OCI-LY3 (cell line): ENCODE data around the gene GIT2.

ENCODE experiments used
- H2AFZ ChIP-seq: fragments of 200-600, 300-600 bp; shearing (Covaris generic); 2 replicates; pipeline ENCODE4 v1.6.0; 2014; ENCODE audit warnings: antibody characterized with exemption, low read depth, low read length
- H3K27ac ChIP-seq: fragments of 200-600, 300-600 bp; sonication (generic); 2 replicates; pipeline ENCODE4 v1.5.1; 2014; ENCODE audit warnings: mild to moderate bottlenecking, low read length, moderate library complexity, mixed read lengths
- H3K27me3 ChIP-seq: fragments of 200-600, 300-600 bp; sonication (generic); 2 replicates; pipeline ENCODE4 v1.6.1; 2014; ENCODE audit warnings: low read depth, low read length, mixed read lengths
- H3K36me3 ChIP-seq: fragments of 200-600, 300-600 bp; sonication (generic); replicated peaks from 2 replicates; pipeline ENCODE3; 2014; ENCODE audit warnings: low read depth, low read length, mixed read lengths
- H3K4me1 ChIP-seq: fragments of 300-600, 200-600 bp; sonication (generic); 2 replicates; pipeline ENCODE4 v1.6.1; 2014; ENCODE audit warnings: low read length, mixed read lengths
- H3K4me2 ChIP-seq: fragments of 200-600, 300-600 bp; sonication (generic); 2 replicates; pipeline ENCODE4 v1.6.1; 2014; ENCODE audit warnings: low read length, mixed read lengths
- H3K4me3 ChIP-seq: fragments of 300-600, 200-600 bp; sonication (generic); 2 replicates; pipeline ENCODE4 v1.5.1; 2014; ENCODE audit warnings: antibody characterized with exemption, mild to moderate bottlenecking, low read length, moderate library complexity
- H3K79me2 ChIP-seq: fragments of 300-600, 200-600 bp; shearing (Covaris generic); 2 replicates; pipeline ENCODE4 v1.6.1; 2014; ENCODE audit warnings: mild to moderate bottlenecking, low read length, mixed read lengths
- H3K9ac ChIP-seq: fragments of 300-600, 200-600 bp; shearing (Covaris generic); 2 replicates; pipeline ENCODE4 v1.6.0; 2014; ENCODE audit warnings: mild to moderate bottlenecking, low read length, moderate library complexity
- H3K9me3 ChIP-seq: fragments of 200-600, 300-600 bp; shearing (Covaris generic); 2 replicates; pipeline ENCODE4 v1.6.1; 2014; ENCODE audit warnings: low read length, mixed read lengths; ENCODE audit not compliant: insufficient read depth
- H4K20me1 ChIP-seq: fragments of 200-600, 300-600 bp; sonication (generic); 2 replicates; pipeline ENCODE4 v1.6.1; 2016; ENCODE audit warnings: low read length, mixed read lengths; ENCODE audit not compliant: insufficient read depth
- EZH2phosphoT487 ChIP-seq: fragments of 200-600 bp; shearing (Covaris generic); IDR thresholded peaks from 2 replicates; pipeline ENCODE4 v1.6.1; 2018; ENCODE audit warnings: antibody characterized with exemption, mixed run types, low read depth
- TF ChIP-seq, protein P1 (sequence below): fragments of 200-600, 300-600 bp; sonication (generic); IDR thresholded peaks from 2 replicates; pipeline ENCODE4 v1.5.1; 2014; ENCODE audit warnings: antibody characterized with exemption, low read length, low read depth

The GIT2 gene

DNA sequence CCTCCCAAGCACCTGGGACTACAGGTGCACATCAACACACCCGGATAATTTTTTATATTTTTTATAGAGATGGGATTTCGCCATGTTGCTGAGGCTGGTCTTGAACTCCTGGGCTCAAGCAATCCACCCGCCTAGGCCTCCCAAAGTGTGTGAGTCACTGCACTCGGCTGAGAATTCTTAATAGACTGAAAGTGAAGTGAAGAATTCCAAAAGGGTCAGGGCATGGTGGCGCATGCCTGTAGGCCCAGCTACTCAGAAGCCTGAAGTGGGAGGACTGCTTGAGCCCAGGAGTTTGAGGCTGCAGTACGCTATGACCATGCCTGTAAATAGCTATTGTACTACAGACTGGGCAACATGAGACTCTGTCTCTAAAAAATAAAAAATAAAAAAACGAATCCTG is 52.4 kb downstream of the GIT2 start:
- H3K79me2 ChIP-seq, result peaks cover 9% of the 10 kb centered on the region; the same call in 1 of the 2 replicates
- TF ChIP-seq, protein P1, sequence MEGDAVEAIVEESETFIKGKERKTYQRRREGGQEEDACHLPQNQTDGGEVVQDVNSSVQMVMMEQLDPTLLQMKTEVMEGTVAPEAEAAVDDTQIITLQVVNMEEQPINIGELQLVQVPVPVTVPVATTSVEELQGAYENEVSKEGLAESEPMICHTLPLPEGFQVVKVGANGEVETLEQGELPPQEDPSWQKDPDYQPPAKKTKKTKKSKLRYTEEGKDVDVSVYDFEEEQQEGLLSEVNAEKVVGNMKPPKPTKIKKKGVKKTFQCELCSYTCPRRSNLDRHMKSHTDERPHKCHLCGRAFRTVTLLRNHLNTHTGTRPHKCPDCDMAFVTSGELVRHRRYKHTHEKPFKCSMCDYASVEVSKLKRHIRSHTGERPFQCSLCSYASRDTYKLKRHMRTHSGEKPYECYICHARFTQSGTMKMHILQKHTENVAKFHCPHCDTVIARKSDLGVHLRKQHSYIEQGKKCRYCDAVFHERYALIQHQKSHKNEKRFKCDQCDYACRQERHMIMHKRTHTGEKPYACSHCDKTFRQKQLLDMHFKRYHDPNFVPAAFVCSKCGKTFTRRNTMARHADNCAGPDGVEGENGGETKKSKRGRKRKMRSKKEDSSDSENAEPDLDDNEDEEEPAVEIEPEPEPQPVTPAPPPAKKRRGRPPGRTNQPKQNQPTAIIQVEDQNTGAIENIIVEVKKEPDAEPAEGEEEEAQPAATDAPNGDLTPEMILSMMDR, result no peak
- TF ChIP-seq EZH2phosphoT487, result no peak
- no peaks in the 10 kb centered on the region for H3K27me3 ChIP-seq
- H2AFZ ChIP-seq, result no peak overlapping the region
- no peak overlapping the region for H3K4me2 ChIP-seq
- H3K9ac ChIP-seq, result no peak overlapping the region
- H3K4me3 ChIP-seq, result no peak overlapping the region
- H3K36me3 ChIP-seq, result peaks cover 56% of the 10 kb centered on the region
- H3K9me3 ChIP-seq, result no peaks in the 10 kb centered on the region
- H4K20me1 ChIP-seq, result peaks cover 2% of the 10 kb centered on the region; the same call in 1 of the 2 replicates
- no peak overlapping the region for H3K27ac ChIP-seq
- H3K4me1 ChIP-seq, result peaks cover 19% of the 10 kb centered on the region

DNA sequence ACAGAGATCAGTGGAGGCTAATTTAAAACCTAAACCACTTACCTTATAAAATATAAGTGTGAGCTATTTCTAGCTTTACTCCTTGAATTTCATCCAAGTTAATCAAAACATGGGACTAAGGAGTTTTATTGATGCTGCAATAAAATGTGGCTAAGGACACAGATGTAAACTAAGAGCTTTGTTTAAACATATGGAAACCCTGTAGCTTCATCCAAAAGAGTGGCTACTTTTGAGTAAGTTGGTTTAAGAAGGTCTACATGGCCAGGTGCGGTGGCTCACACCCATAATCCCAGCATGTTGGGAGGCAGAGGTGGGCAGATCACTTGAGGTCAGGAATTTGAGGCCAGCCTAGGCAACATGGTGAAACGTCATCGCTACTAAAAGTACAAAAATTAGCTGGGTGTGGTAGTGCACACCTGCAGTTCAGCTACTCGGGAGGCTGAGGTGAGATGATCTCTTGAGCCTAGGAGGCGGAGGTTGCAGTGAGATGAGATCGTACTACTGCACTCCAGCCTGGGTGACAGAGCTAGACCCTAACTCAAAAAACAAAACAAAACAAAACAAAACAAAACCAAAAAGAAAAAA is 55.7 kb downstream of the GIT2 start:
- Histone ChIP-seq H3K4me2 (no peak overlapping the region), H3K9ac (no peak overlapping the region), H3K27me3 (no peaks in the 10 kb centered on the region), H3K79me2 (no peaks in the 10 kb centered on the region), H3K4me1 (no peaks in the 10 kb centered on the region), H3K4me3 (no peak overlapping the region), H3K9me3 (no peaks in the 10 kb centered on the region), H3K27ac (no peak overlapping the region), H3K36me3 (peaks cover 59% of the 10 kb centered on the region), H2AFZ (no peak overlapping the region), H4K20me1 (no peaks in the 10 kb centered on the region)
- TF ChIP-seq, protein P1, result no peak
- TF ChIP-seq EZH2phosphoT487, result no peak

GRCh38 chr12:109939504-109939903 is 56.7 kb downstream of the GIT2 start:
- no peak overlapping the region for H3K4me2 ChIP-seq
- H3K27me3 ChIP-seq, result no peaks in the 10 kb centered on the region
- no peaks in the 10 kb centered on the region for H3K4me1 ChIP-seq
- H4K20me1 ChIP-seq, result no peaks in the 10 kb centered on the region
- no peak for TF ChIP-seq EZH2phosphoT487
- TF ChIP-seq, protein P1, result no peak
- no peak overlapping the region for H3K27ac ChIP-seq
- H3K9me3 ChIP-seq, result no peaks in the 10 kb centered on the region
- H3K36me3 ChIP-seq, result peaks cover 54% of the 10 kb centered on the region
- H2AFZ ChIP-seq, result no peak overlapping the region
- H3K9ac ChIP-seq, result no peak overlapping the region
- H3K79me2 ChIP-seq, result no peaks in the 10 kb centered on the region
- no peak overlapping the region for H3K4me3 ChIP-seq

- Histone ChIP-seq H2AFZ (no peak overlapping the region), H3K9ac (no peak overlapping the region), H3K9me3 (no peaks in the 10 kb centered on the region), H3K4me2 (no peak overlapping the region), H3K27me3 (no peaks in the 10 kb centered on the region), H3K4me3 (no peak overlapping the region), H3K27ac (no peak overlapping the region), H3K79me2 (no peaks in the 10 kb centered on the region), H3K4me1 (no peaks in the 10 kb centered on the region), H4K20me1 (no peaks in the 10 kb centered on the region), H3K36me3 (peaks cover 57% of the 10 kb centered on the region)
- TF ChIP-seq EZH2phosphoT487, result no peak
These were observed 57.2 kb downstream of the GIT2 start for GRCh38 chr12:109938947-109939346.
